Spleen (tissue), 7 donors: ENCODE data around the gene ZNF414.

Experiments used
- CTCF ChIP-seq, 11 experiments: fragments of 200-600 bp in 7 of 11; fragments of 450-650 bp in 4 of 11; sonication (generic) in 4 of 11; IDR thresholded peaks in 8 of 11; conservative IDR thresholded peaks in 3 of 11; 1 replicate in 7 of 11; 2 replicates in 4 of 11; pipeline versions ENCODE4 v1.4.0 to v1.8.0; 2016 to 2021; ENCODE audit warnings: antibody characterized with exemption in 11 of 11, inconsistent platforms in 4 of 11, mild to moderate bottlenecking in 1 of 11
- POLR2A ChIP-seq, 3 donors: fragments of 450-650 bp; IDR thresholded peaks; one replicate each; pipeline ENCODE4 v1.5.1; 2017; ENCODE audit warnings: antibody characterized with exemption in 3 of 3, mild to moderate bottlenecking in 1 of 3
- donor health status: DM: no; HTN: no; CAD: no; lungs with moderate emphysema.
- donor health status: DM: no; HTN: no; CAD: no.
- donor health status: DM: no; HTN: no; CAD: no.

- no peak for TF ChIP-seq CTCF (IDR thresholded peaks at IDR 0.05 in 8 of 11, conservative IDR thresholded peaks at IDR 0.05 in 3 of 11)
- no peak for TF ChIP-seq POLR2A (IDR thresholded peaks at IDR 0.05)
Measured at GRCh38 chr19:8501981-8502380, 12.0 kb downstream of the ZNF414 start.
